ENCODE data around the gene MYL3. TPM values are rescaled to one million over a fixed set of nuclear protein-coding genes. Genes with fewer than 3 reads are reported as not detected.

MYL3 gene
- total RNA-seq, 1 donor from 2014 or later: not detected

GRCh38 chr3:46905661-46906451, 42.6 kb upstream of the MYL3 start:
- intact Hi-C loops (cut with micrococcal nuclease): no loop called here
- CTCF ChIA-PET: no interaction called here
- peaks cover 7% of the 10 kb centered on the region for H3K4me1 Mint-ChIP-seq

GRCh38 chr3:46905213-46905560, 41.9 kb upstream of the MYL3 start:
- Mint-ChIP-seq H3K27ac (no peak overlapping the region), H3K4me1 (peaks cover 7% of the 10 kb centered on the region), H3K4me3 (no peak overlapping the region), H3K9me3 (no peaks in the 10 kb centered on the region), H3K27me3 (no peaks in the 10 kb centered on the region), H3K36me3 (ENCODE audit: low read depth) (no peaks in the 10 kb centered on the region)
- intact Hi-C loops (cut with micrococcal nuclease): no loop called here
- ATAC-seq (ENCODE audit: low read depth): no peak
- peak; percentile 11 for DNase-seq
- TF ChIP-seq CTCF (IDR thresholded peaks at IDR 0.05): no peak
- ChIA-PET POLR2A (no interaction called here), CTCF (no interaction called here)

More at GRCh38 chr3:46905661-46906451, 42.6 kb upstream of the MYL3 start:
- ATAC-seq (ENCODE audit: low read depth): no peak
- no peak for TF ChIP-seq CTCF (IDR thresholded peaks at IDR 0.05)
- POLR2A ChIA-PET: interaction anchor here (0.5 kb wide), 1 partner anchor 716 kb away, joined by 3 read pairs; no protein-coding TSS in a partner anchor
- no peak overlapping the region for H3K27ac Mint-ChIP-seq
- H3K4me3 Mint-ChIP-seq: no peak overlapping the region
- H3K9me3 Mint-ChIP-seq: no peaks in the 10 kb centered on the region
- no peaks in the 10 kb centered on the region for H3K36me3 Mint-ChIP-seq (ENCODE audit: low read depth)
- peak; percentile 9 for DNase-seq
- H3K27me3 Mint-ChIP-seq: no peaks in the 10 kb centered on the region

GRCh38 chr3:46904303-46905212, 41.3 kb upstream of the MYL3 start:
- ATAC-seq (ENCODE audit: low read depth) (no peak), DNase-seq (peak; percentile 13)
- H3K27ac Mint-ChIP-seq: no peak overlapping the region
- ChIA-PET CTCF (no interaction called here), POLR2A (no interaction called here)
- no peak overlapping the region for H3K4me3 Mint-ChIP-seq
- no peaks in the 10 kb centered on the region for H3K27me3 Mint-ChIP-seq
- H3K9me3 Mint-ChIP-seq: no peaks in the 10 kb centered on the region
- peaks cover 5% of the 10 kb centered on the region for H3K4me1 Mint-ChIP-seq
- TF ChIP-seq CTCF (IDR thresholded peaks at IDR 0.05): no peak
- H3K36me3 Mint-ChIP-seq (ENCODE audit: low read depth): no peaks in the 10 kb centered on the region
- intact Hi-C loops (cut with micrococcal nuclease): no loop called here

- no peak for ATAC-seq (ENCODE audit: low read depth)
- TF ChIP-seq CTCF (IDR thresholded peaks at IDR 0.05): no peak
- Mint-ChIP-seq H3K27ac (no peak overlapping the region), H3K4me1 (peaks cover 5% of the 10 kb centered on the region), H3K4me3 (no peak overlapping the region), H3K36me3 (ENCODE audit: low read depth) (no peaks in the 10 kb centered on the region), H3K9me3 (no peaks in the 10 kb centered on the region), H3K27me3 (peaks cover 1% of the 10 kb centered on the region)
- DNase-seq: no peak
- CTCF ChIA-PET: no interaction called here
- POLR2A ChIA-PET: no interaction called here
- intact Hi-C loops (cut with micrococcal nuclease): no loop called here
Observed at GRCh38 chr3:46903341-46904302, 40.4 kb upstream of the MYL3 start.
